GM12801 (cell line): ENCODE results near the gene NRXN2.

Experiments
- TF ChIP-seq, protein P1 (sequence below): IDR thresholded peaks from one replicate; pipeline ENCODE4 v1.5.1; 2011; ENCODE audit warnings: control low read depth; ENCODE audit not compliant: insufficient read length; ENCODE audit errors: extremely low read depth

NRXN2 gene

DNA sequence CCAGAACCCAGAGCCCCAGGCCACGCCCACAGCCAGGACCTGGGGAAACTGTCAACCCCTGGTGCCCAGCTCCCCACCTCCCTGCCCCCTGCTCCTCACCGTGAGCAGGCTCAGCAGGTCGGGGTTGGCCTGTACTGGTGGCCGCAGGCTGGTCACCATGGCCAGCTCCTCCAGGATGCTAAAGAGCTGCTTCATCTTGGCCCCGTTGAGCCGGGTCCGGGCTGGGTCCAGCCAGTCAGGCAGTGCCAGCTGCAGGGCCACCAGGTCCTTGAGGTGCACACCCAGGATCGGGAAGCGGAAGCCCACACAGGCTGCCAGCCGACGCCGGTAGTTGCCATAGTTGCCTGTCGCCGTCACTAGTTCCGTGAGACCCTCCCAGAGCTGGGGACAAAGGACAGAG is 13.7 kb upstream of the NRXN2 start:
- TF ChIP-seq, protein P1, sequence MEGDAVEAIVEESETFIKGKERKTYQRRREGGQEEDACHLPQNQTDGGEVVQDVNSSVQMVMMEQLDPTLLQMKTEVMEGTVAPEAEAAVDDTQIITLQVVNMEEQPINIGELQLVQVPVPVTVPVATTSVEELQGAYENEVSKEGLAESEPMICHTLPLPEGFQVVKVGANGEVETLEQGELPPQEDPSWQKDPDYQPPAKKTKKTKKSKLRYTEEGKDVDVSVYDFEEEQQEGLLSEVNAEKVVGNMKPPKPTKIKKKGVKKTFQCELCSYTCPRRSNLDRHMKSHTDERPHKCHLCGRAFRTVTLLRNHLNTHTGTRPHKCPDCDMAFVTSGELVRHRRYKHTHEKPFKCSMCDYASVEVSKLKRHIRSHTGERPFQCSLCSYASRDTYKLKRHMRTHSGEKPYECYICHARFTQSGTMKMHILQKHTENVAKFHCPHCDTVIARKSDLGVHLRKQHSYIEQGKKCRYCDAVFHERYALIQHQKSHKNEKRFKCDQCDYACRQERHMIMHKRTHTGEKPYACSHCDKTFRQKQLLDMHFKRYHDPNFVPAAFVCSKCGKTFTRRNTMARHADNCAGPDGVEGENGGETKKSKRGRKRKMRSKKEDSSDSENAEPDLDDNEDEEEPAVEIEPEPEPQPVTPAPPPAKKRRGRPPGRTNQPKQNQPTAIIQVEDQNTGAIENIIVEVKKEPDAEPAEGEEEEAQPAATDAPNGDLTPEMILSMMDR = no peak

DNA sequence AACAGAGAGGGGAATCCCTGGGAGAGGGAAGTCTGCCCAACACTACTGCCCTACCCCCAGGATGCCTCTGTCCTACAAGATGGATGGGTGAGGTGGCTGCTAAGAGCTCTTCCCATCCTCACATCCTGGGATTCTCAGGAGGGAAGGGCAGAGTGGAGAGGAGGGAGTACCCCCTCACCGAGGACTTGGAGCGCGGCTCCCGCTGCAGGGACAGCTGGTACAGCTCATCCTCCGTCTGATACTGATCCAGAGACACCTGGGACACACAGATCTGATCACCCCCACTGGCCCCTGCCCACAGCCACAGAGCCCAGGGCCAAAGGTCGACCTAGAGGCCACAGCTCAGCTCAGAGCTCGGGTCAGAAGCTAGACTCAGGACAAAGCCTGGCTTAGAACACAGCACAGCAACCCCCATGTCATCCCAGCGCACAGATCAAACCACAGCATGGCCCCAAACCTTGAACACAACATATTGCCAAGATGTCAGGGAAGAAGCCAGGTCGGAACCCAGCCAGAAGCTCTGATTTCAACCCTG is 12.8 kb upstream of the NRXN2 start:
- TF ChIP-seq, protein P1 = no peak

DNA sequence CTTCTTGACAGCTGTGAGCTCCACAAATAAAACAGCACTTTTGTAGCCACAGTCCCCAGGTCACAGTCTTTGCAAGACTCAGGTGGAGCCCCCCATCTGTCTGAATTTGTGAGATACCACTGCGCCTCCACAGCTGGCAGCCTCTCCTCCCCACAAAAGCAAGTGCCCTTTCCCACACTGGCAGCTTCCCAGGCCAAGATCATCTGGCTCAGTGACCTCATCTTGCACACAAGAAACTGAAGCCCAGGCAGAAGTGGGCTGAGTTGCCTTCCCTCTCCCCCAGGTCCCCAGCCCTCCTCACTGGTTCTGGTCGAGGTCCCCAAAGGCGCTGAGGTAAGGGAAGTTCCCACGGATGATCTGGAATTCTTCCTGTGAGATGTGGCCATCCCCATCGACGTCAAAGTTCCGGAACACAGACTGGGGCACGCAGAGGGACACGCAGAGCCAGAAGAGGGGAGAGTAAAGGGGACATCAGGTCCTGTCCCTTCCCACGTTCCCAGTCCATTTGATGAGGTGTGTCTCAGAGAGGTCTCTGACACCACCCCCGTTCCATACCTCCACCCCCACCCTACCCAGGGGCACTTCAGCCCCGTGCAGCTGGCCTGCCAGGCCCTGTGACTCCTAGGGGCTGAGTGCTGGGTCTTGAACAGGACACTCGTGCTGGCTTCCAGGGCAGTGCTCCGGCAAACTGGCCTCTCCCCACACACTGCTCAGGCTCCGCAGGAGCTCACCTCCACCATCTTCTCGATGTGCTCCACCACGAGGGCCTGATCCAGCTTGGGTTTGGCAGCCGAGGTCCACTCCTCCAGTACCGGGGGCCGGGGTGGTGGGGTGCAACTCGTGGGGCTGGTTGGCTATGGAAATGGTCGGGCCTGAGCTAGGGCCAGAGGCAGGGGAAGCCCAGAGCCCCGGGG is 12.1 kb upstream of the NRXN2 start:
- TF ChIP-seq, protein P1 = no peak

- TF ChIP-seq, protein P1 = no peak
Observed at GRCh38 chr11:64731601-64732000, 8.6 kb upstream of the NRXN2 start.

- TF ChIP-seq, protein P1 = no peak
Observed at GRCh38 chr11:64729851-64730382, 6.9 kb upstream of the NRXN2 start.

GRCh38 chr11:64728757-64729365 is 5.9 kb upstream of the NRXN2 start:
- TF ChIP-seq, protein P1 = no peak

DNA sequence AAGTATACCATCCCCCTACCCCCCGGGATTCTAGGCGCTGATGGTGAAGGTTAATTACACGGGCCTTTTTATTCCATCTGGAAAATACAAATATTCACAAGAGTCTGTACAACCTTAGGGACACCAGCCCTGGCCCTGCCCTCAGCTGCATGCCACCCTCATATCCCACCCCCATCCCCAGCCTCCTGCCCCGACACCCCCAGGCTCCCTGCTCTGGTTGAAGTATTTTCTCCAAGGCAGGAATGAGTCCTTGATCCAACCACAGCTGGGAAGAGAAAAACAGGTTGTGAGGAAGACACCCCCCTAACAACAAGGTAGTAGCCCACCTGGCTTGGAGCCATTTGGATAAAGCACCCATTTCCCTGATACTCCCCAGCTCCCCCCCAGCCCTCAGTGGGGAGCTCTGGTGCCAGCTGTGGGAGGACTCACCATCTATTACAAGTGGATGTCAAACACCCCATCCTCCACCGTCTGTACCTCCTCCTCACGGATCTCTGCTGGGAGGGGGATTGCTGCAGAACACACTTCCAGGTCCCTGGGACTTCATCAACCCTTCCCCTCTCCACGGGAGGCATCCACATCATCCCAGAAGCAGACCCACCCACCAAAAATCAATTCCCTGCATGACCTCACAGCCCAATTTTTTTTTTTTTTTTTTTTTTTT is 4.0 kb upstream of the NRXN2 start:
- TF ChIP-seq, protein P1 = no peak
